GM12873 (cell line): ENCODE results near the gene PRICKLE2.

Experiments used
- TF ChIP-seq, protein P1 (sequence below): IDR thresholded peaks from 2 replicates; pipeline ENCODE4 v1.5.1; 2012; ENCODE audit warnings: low read depth, mild to moderate bottlenecking, moderate library complexity, low read length, control low read depth; ENCODE audit not compliant: insufficient read depth; ENCODE audit errors: missing control alignments

PRICKLE2 gene

DNA sequence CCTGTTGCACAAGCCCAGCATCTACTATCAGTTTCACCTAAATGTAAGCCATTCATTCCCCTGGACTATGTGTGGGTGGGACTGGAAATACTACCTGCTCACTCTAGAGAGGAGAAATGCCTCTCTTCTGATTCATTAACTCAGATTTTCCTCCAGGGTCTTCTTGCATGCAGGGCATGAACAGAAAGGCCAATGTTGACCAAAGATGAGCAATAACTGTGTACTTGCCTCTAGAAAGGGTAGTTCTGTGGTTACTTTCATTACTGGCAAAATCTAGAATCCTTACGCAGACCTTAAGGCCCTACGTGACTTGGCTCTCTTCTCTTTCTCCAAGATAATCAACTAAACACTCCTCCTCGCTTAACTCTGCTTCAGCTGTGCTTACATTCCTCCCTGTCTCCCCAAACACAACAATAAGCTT, 120.6 kb downstream of the PRICKLE2 start:
- TF ChIP-seq, protein P1, sequence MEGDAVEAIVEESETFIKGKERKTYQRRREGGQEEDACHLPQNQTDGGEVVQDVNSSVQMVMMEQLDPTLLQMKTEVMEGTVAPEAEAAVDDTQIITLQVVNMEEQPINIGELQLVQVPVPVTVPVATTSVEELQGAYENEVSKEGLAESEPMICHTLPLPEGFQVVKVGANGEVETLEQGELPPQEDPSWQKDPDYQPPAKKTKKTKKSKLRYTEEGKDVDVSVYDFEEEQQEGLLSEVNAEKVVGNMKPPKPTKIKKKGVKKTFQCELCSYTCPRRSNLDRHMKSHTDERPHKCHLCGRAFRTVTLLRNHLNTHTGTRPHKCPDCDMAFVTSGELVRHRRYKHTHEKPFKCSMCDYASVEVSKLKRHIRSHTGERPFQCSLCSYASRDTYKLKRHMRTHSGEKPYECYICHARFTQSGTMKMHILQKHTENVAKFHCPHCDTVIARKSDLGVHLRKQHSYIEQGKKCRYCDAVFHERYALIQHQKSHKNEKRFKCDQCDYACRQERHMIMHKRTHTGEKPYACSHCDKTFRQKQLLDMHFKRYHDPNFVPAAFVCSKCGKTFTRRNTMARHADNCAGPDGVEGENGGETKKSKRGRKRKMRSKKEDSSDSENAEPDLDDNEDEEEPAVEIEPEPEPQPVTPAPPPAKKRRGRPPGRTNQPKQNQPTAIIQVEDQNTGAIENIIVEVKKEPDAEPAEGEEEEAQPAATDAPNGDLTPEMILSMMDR: no peak

GRCh38 chr3:64104006-64104405, 121.3 kb downstream of the PRICKLE2 start:
- TF ChIP-seq, protein P1: no peak

DNA sequence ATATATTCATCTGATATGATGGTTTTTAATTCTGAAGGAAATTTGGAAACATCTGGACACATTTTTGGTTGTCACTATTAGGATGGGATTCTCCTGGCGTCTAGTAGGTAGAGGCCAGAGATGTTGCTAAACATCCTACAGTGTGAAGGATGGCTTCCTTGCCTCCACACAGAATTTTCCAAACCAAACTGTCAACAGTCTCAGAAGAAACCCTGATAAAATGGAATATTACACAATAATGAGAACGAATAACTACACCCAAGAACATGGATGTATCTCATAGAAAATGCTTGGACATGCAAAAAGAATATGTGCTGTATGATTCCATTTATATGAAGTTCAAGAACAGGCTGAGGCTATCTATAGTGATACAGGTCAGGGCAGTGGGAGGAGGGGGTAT, 122.1 kb downstream of the PRICKLE2 start:
- TF ChIP-seq, protein P1: no peak

GRCh38 chr3:64102147-64102546, 123.1 kb downstream of the PRICKLE2 start:
- TF ChIP-seq, protein P1: no peak

GRCh38 chr3:64099316-64099715, 126.0 kb downstream of the PRICKLE2 start:
- TF ChIP-seq, protein P1: no peak

GRCh38 chr3:64098670-64099069, 126.6 kb downstream of the PRICKLE2 start:
- TF ChIP-seq, protein P1: no peak

DNA sequence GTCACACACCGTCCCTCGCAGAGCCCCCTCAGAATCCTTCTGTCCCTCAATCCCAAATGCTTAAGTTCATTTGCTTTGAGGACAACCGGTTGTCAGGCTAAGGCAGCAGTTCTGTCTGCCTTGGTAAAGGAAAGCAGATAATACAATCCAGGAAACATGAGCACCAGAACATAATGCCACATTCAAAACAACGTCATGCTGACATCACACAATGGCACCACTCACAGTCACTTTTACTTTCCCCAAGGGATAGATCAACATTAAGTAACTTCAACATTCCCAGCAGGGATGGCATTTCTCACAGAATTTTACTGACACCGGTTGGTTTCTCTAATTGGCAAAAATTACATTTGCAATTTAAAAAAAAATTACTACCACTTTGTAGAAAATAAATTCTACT, 127.3 kb downstream of the PRICKLE2 start:
- TF ChIP-seq, protein P1: no peak
